Gastroesophageal sphincter (tissue), 3 donors: ENCODE results near the gene DCBLD1.

Source experiments
- CTCF ChIP-seq, 4 experiments: fragments of 200-600 bp in 2 of 4; fragments of 450-650 bp in 2 of 4; sonication (generic) in 1 of 4; IDR thresholded peaks; one replicate each; pipeline ENCODE4 v1.5.1; 2017 to 2019; ENCODE audit warnings: antibody characterized with exemption in 4 of 4, mild to moderate bottlenecking in 2 of 4, moderate library complexity in 2 of 4
- EP300 ChIP-seq: sonication (generic); formaldehyde crosslinking; IDR thresholded peaks from one replicate; pipeline ENCODE4 v1.6.1; 2017; ENCODE audit warnings: antibody characterized with exemption, mild to moderate bottlenecking
- POLR2A ChIP-seq, 2 donors: fragments of 450-650 bp; IDR thresholded peaks; one replicate each; pipeline ENCODE4 v1.6.1; 2017; ENCODE audit warnings: antibody characterized with exemption in 2 of 2, mild to moderate bottlenecking in 2 of 2, moderate library complexity in 1 of 2
- POLR2AphosphoS5 ChIP-seq: sonication (generic); formaldehyde crosslinking; IDR thresholded peaks from one replicate; pipeline ENCODE4 v1.6.1; 2017; ENCODE audit warnings: antibody characterized with exemption

GRCh38 chr6:117518870-117519269, 36.4 kb downstream of the DCBLD1 start:
- TF ChIP-seq CTCF (IDR thresholded peaks at IDR 0.05) (no peak), POLR2AphosphoS5 (no peak), POLR2A (IDR thresholded peaks at IDR 0.05) (no peak), EP300 (no peak)
